CD4-positive, alpha-beta T cell treated with Interferon gamma for 1 hour (primary cell): ENCODE results near the gene SPATS2L.
A peak's percentile ranks its signal among the peaks of the same experiment; 100 is the strongest.

Experiments used
- DNase-seq: peaks from one replicate; pipeline ENCODE4 v3.0.0-alpha.2; 2020

The SPATS2L gene

DNA sequence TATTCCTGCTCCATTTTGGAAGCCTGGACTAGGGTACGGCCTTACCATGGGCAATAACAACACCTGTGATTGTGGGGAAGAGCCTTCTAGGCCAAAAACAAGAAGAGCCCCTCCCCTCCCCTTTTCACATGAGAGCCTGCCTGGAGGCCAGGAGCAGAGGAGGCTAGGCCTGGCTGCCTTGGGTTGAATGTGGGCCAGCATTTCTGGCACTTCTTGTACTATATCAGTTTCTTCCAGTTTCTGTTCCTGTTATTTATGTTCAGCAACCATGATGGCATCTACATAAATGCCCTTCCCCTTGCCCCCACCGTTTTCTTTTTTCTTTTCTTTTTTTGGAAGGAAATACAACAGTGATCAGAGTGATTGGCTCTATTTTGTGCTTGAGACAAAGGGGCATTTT lies 145.0 kb downstream of the SPATS2L start:
- no peak for DNase-seq

DNA sequence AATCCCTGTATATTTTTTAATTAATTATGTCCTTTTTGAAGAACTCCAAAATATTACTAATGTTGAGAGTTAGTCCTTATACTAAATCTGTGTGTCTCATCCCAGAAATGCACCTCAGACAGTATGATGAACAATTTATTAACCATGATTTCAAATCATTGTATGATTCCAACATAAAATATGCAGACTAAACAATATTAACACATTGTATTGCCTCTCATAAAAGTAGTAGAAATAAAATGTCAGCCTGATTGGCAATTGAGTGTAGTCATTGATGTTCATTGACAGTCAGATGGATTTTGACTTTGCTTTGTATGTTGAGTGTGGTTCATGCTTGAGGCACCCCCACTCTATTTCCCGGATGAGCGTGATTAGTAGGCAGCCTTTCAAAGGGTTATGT lies 145.9 kb downstream of the SPATS2L start:
- no peak for DNase-seq

DNA sequence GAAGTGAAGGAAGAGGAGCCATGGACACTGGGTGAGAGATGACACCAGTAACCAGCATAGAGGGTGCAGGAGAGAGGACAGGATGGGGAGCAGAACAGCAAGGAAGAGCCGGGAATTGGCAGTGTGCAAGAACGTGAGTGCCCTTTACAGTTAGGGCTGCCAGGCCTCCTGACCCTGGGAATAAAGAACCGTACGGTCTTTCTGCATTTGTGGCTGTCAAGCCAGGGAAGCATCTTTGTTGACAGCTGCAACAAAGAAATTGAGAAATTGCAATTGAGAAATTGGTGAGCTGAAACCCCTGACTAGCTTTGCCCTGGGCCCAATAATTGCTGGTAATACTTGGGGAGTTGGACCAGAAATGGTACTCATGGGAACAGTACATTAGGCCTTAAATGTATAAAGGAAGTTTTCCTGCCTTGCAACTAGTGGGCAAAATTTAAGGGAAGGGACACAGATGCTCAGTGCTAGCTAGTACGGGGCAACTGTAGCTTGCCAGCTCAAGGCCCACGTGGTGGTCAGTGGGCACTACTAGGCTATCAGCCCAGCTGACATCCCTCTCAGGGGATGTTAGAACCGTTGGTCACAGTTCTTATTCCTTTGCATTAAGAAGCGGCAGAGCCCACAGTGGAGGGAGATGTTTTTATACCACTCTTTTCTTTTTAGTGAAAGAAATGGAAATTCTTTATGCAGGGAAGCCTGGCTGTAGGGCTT lies 146.8 kb downstream of the SPATS2L start:
- no peak for DNase-seq

DNA sequence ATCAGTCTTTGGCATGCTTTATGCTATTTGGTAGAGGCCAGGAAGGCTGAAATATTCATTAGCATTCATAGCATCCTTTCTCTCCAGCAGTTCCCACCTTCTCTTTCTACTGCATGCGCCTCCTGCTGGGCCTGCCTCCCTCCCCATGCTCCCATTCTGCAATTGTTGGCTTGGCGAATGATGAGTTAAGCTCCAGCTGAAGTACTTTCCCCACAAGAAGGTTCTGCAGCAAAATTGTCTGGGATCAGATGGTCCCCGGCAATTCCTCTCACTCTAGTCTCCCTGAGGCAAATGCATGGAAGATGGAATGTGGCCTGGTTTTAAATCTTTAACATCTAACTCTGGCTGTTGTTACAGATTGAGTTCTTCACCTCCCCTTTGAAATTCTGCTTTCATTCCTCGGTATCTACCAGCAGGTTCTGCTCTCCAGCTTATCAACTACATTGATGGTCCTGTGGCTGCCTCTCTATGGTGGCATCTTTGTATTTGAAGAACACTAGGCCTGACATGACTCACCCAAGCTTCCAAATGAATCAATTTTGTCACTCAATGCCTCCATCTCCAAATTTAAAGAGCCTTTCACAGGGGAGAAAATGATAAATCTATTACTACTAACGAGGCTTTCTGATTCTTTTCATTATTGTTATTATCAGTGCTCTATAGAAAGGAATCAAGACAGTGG lies 147.5 kb downstream of the SPATS2L start:
- DNase-seq, result no peak

DNA sequence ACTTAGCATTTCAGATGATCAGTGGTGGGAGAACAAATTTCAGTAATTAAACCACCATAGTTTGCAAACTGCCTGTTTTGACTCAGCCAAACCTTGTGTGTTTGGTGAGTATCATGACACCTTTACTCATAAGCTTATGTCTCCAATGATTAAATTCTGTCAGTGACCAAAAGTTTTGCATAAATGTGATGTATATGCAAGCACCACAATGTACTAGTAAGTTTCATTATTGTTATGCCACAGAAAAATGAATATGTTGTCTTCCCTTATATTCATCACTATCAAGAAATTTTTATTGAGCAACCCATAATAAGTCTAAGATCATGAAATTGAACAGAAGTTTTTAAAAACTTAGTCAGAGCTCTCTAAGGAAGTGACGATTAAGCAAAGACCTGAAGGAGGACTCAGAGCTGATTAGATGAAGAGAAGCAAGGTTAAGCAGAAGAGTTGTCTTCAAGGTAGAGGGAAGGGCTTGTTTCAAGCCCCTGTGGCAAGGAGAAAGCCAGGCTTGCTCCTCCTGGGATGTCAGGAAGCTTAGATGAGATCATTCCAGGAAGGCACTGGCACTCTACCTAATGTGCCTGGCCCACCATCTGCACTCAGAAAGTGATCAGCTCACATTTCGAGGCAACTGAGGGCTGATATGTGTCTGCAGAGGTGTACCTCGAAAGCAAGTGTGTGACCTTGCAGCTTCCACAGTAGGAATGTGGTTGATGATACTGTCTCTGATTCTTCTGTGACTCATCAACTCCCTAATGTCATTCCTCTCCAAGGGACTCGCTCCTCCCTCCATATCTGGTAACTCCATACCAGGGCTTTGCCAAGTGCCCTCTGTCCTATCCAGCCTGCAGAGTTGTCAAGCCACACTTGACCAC lies 148.7 kb downstream of the SPATS2L start:
- DNase-seq, result no peak

DNA sequence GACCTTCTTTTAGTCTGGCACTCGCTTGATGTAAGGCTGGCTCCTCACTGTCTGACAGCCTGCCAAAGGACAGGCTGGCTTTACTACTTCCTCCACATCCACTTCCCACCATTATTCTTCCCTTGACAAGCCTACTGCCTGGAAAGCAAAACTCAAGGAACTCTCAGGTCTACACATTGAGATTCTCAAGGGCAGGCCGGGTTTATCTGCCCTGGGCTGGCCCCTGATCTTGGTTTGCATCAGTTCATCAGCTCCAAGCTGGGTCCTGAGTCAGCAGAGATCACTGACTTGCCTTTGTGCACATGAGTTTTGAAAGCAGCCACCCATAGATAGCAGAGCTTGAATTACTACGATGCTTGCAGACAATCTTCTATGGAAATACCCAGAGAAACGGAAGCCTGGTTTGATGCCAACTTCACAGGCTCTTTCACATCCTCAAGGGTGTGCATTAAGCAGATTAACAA lies 149.5 kb downstream of the SPATS2L start:
- no peak for DNase-seq

DNA sequence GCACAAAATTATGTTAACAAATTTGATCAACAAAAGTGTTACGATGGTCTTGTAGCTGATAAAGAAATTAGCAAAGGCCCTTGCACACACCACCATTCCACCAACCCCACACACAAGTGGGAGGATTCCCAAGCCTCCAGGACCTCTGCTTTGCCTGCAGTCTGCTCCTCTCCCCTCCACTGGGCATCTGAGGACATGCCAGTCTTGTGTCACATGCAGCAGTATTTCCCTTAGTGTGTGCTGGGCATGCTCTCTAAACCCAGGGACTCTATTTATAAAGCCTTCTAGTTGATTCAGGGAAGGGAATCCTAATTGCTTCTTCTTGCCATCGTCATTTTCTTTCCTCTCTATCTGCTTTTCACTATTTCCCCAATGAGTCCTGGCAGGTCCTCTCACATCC lies 150.1 kb downstream of the SPATS2L start:
- no peak for DNase-seq

DNA sequence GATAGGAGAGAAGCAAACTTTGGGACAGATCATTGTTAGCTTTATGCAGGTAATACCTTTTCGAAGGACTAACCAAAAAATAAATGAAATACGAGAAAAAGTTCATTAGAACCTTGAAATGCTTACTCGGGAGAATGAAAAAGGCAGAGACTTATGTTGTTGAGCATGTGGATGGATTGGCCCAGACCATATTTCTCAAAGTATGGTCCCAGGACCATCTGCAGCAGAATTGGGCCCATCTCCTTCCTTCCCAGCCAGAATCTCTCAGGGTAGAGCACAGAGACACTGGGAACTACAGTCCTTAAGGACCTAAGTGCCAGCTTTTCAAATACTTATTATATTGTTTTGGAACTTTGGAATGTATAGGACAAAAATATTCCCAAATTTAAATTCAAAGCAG lies 152.6 kb downstream of the SPATS2L start:
- no peak for DNase-seq

DNA sequence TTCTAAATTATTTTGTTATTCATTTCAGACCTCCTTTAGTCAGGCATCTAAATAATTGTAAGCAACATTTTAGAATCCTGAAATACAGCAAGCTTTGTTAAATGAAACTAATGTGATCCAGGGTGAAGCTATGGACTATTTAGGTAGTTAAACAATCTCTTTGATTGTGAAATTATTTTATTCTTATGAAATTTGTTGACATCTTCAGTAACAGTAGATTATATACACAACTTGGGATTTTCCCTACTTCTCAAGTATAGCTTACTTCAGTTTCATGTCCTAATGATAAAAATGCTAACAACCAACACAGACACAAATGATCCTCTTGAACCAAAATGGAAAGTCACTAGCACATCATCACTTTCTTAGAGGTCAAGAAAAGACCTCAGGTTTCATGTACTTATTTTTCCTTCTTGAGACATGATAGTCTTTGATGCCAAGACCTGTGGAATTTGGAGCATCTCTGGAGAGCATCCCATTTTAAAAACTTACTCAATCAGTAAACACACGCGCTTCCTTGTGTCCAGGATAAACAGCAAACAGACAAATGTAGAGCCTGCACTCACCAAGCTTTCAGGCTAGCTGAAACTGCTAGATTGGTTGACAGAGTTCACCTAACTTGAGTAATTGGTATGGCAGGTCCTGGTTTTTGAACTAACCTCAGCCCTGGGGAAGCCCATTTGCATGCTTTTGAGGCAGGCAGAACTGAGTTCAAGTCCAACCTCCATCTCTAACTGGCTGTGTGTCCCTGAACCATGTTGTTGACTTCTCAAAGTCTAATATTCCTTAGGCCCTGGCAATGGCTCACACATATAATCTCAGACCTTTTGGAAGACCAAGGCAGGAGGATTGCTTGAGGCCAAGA lies 155.6 kb downstream of the SPATS2L start:
- DNase-seq, result no peak

DNA sequence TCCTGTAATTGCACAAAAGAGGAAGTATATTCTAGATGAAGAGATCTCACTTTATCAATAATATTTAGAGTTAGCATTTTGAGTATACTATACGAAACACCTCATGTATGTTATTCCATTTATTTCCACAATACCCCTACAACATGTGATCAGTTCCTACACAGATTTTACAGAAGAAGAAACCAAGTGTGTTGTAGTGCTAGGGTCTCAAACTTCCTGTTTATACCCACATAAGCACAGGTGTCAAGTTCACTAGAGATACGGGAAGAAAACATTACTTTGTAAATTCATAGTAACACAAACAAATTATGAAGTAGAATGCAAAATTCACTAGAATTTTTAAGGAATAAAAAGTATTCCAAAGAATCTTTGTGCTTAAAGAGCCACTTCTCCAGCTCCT lies 157.0 kb downstream of the SPATS2L start:
- DNase-seq, result no peak

DNA sequence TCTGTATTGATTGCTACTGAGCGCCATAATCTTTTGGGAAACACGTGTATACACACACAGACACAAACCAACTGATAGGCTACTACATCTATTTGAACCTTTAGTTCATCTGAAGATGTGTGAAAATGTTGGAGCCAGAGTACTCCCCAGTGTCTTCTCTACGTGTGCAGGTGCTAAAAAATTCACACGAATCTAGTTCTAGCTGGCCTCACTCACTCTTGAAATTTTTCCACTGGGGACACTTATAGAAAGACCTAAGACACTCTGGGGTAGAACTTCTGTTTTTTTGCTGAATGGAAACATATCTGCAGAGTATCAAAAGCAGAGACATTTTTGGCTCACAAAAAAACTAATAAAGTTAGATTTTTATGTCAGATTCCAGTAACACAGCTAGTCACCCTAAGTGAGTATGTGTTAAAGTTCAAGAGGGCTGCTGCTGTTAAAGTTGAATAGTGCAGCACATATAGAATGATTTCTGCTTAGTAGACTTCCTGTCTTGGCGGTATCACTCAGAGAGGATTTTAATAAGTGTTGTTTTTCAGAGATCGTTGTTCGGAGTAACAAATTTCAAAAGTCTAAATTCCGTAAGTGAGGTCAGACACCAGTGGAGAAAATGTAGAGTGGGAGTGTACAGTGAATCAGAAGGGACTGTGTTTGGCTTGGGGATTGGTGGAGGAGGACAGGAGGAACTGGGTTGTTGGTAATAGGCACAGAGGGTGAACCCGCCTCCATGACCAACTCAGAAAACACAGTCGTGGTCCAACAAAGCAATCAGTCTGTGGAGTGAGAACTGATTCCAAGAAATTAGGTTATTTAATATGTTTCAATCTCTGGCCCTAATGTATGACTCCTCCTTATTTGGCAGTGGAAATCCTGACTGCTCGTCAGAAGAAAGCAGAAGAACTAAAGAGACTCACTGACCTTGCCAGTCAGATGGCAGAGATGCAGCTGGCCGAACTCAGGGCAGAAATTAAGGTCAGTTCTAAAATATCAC lies 160.2 kb downstream of the SPATS2L start:
- DNase-seq, result peak; percentile 30

DNA sequence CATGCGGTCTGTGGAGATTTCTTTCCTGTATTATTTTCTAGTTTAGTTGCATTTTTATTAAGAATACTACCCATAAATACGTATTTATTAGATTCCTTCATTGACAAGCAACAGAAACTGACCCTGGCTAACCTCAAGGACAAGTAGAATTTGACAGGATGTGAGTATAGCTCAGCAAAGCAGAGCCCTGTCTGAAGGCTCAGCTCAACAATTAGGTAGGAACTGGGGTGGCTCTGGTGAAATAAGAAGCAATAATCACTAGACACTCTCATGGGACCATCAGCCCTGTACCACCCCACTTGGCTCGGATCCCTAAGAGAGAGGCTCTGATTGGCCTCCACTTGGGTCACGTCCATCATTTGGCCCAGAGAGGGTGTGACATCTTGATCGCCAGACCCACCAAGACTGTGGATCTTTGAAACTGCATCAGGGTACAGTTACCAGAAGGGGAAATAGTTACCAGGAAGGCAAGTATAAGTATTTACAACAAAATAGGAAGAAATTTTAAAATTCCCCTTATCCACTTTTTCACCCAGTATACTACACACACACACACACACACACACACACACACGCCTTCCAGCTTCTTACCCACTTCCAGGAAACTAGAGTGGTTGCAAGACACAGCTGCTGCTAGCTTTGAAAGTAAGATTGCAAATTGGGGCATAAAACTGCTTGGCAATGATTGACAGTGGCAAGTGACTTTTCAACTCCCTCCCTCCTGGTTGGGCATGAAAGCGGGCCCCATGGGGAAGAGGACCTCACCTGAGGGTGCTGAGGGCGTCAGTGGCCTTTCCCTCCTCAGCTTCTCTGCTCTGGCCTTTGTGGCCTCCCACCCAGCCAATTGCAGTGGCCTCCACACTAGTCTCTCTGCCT lies 161.6 kb downstream of the SPATS2L start:
- peak; percentile 23 for DNase-seq

DNA sequence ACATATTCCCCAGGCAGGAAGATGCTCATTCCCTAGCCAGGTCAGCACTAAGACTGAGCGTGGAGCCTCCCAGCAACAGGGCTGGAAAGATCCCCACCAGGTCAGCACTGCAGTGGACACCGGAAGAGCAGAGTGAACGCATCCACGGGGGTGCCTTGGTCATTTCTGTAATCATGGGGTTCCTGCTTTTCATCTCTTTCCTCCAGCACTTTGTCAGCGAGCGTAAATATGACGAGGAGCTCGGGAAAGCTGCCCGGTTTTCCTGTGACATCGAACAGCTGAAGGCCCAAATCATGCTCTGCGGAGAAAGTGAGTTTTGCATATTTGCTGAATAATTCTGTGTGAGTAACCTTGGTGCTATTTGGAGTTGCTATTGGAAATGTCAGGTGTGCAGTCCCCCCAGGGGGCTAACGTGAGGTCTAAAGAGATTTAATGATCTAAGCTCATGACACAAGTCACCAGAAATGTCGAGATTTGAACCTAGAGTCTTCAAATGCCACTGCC lies 163.3 kb downstream of the SPATS2L start:
- no peak for DNase-seq

DNA sequence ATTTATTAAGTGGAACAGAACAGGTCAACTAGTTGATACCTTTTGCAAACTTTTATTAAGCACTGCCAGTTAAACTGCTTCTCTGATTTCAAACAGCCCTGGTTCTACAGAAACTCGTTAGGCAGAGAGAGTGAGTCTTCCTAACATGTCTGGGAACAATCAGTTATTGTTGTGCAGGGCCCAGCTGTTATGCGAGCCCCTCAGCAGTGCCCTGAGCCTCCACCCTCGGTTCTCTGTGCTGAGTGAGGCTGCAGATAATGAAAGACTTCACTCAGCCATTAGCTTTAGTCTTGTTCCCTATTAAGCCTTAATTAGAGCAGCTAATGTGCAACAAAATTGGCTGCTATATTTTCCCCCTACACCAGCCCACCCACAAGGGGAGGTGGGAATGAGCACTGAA lies 163.7 kb downstream of the SPATS2L start:
- no peak for DNase-seq

DNA sequence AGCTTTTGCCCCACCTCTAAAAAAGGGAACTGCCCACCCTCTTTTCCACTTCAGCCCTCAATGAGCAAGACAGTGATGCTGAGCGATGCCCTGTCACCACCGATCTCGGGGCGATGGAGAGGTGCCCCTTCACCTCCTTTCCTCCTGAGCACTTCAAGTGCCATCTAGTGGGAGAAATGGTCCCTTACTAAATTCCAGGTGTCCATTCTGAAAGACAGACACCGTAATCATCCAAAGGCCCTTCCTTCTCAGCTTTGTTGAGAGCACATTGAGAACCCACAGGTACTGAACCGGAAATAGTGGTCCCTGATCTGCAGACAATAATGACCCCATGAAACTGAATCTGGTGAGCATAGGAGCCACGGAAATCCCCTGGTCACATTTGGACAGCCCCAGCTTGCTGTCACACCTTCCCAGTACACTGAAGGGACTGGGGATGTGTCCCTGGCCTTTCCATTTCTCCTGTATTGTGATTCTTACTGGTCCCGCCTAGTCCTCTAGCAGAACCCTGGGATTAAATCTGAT lies 164.9 kb downstream of the SPATS2L start:
- DNase-seq, result peak; percentile 48

DNA sequence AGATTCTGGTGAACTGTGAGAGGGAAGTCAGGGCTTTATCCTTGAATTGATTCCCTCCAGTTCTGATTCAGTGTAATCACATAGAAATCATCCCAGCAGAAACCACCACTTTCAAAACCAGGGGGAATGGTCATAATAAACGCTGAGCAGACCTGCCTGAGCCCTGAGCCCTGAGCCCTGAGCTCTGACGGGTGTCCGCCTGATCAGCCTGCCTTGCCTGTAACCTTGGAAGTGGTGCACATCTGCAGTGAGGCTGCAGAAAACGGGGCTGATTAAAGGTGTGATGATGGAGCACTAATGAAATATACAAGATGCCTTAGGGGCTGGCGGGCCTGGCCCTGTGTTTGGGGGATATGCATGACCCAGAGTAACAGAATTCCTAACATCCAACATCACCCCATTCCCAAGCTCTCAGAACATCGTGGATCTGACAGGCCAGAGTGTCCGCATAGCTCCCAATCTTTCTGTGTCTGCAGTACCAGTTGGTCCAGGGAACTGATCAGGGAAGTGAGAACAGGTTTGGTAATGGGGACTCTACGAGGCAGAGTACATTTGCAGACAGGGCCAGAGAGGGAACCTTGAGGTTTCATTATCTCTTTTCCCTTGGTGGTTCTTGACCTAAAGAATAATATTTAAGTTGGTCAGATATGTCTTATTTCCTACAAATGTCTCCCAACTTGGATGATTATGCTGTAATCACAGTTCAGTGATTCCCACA lies 165.6 kb downstream of the SPATS2L start:
- no peak for DNase-seq

DNA sequence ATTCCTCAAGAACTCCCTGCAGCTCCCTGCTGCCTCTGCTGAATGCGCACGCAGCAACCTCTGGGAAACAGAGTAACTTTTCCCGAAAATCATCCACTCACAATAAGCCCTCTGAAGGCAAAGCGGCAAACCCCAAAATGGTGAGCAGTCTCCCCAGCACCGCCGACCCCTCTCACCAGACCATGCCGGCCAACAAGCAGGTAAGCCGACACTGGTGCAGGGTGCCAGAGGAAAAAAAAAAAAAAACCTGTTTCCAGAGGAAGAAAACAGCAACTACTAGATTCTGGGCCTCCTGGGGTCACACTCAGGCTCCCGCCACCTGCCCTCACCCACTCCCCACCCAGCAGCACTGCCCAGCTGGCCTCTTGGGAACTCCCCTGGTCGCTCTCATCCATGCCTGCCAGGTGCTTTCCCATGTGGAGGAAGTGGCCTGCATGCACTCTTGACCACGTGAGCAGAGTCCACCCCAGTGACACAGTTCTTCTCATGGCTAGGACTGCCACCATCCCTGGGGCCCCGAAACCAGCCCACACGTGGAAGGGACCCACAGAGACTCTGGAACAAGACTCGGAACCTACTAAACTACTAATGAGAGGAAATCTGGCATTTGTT lies 166.5 kb downstream of the SPATS2L start:
- no peak for DNase-seq

DNA sequence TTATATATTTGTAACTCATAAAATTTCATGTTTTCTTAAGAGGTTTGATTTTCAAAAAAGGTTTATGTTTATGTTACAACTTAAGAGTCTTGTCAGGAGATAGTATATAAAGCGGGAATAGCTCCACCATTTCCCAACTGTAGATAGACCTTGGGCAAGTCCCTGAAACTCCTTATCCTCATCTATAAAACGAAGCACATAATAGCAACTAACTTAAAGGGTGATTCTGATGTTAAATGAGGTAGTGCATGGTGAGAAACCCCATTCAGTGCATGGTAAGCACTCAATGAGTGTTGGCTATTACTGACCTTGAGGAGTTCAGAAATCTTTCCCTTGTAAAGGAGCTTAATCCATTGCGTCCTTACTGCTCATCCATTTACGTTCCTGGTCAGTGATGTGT lies 169.3 kb downstream of the SPATS2L start:
- no peak for DNase-seq

DNA sequence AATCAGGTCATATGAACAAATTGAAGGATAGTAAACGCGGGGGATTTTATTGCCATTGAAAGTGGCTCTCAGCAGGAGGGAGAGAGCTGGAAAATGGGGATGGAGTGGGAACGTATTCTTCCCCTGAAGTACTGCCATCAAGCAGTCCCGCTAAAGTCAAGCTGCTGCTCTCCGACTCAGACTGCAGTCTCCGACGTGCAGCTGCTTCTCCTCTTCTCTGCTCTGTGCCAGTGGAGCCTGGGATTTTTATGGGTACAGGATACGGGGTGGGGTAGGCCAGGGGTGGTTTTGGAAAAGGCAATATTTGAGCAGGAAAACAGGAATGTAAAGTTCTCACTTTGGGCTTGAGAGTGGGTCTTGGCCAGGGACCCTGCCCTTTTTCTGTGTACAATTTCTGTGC lies 170.3 kb downstream of the SPATS2L start:
- DNase-seq, result no peak
